GM18870 (cell line): ENCODE results near the gene RPL41.
"Not testable (repeated sequence)": the region's sequence is repeated elsewhere in the genome, so short reads cannot be mapped to it uniquely, and the experiment has no call there.

Source experiments
- ATAC-seq: cut with Tn5 transposase; IDR thresholded peaks from one replicate; pipeline ENCODE4 v1.9.1; 2021; ENCODE audit warnings: moderate library complexity; ENCODE audit not compliant: unreplicated experiment

RPL41 gene

DNA sequence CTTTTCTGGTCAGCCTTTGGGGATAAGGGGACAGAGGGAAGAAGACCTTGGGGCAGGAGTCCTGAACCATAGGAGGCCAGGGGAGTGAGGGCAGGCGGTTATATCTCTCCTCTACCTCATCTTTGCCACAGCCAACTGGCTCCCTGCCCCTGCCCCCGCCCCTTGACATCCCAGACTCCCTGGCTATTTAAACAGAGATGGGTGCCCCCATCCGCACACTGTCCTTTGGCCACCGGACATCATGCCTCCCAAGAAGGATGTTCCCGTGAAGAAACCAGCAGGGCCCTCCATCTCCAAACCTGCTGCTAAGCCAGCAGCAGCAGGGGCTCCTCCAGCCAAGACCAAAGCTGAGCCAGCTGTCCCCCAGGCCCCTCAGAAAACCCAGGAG is 37.2 kb downstream of the RPL41 start:
- ATAC-seq = no peak

DNA sequence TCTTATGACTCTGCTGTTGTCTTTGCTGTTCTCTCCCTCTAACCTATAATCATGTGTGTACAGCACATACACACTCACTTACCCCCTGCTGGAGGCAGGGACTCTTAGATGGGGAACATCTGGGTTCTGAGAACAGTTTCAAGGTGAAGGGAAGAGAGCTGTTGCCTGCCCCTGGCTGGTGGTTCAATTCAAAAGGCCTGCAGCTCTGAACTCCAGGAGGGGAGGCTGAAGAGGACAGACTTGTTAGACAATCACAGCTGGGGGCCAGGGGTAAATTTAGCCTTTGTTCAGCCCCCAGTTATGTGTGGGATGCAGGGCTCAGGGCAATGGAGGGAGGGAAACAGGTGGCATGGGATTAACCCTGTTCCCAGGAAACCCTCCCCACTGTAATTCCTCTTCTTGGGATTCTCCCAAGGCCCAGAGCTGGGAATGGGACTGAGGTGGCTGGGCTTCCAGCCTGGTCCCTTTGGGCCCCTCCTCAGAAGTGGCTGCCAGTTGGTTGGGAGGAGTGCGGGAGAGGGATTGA is 37.9 kb downstream of the RPL41 start:
- ATAC-seq = no peak

DNA sequence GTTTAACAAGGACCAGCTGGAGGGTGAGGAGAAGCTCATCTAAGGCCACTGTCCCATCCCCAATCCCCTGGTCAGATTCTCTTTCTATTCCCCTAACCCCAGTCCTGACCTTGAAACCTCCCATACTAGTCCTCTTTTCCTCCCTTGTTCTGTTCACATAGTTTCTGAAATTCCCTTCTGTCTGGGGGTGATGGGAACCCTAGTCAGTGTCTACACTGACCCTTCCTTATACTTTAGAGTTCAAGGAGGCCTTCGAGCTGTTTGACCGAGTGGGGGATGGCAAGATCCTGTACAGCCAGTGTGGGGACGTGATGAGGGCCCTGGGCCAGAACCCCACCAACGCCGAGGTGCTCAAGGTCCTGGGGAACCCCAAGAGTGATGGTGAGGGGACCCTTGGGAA is 38.4 kb downstream of the RPL41 start:
- no peak for ATAC-seq

DNA sequence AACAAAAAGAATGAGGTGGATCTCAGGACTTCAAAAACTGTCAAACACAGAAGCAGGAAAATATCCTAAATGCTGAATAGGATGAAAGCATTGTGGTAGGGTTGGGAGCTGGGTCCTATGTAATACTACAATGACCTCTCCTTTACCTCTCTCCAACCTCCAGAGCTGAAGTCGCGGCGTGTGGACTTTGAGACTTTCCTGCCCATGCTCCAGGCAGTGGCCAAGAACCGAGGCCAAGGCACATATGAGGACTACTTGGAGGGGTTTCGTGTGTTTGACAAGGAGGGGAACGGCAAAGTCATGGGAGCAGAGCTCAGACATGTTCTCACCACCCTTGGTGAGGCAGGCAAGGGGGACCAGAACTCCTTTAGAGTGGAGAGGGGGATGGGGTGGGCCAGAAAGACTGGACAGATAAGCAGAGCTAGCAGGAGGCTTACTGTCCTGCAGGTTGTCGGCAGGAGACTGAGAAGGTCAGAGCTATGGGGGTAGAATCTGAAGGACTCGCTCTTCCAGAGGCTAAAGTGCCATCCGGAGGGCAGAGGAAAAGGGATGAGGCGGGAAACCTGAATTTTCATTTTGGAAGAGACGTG is 38.9 kb downstream of the RPL41 start:
- no peak for ATAC-seq

DNA sequence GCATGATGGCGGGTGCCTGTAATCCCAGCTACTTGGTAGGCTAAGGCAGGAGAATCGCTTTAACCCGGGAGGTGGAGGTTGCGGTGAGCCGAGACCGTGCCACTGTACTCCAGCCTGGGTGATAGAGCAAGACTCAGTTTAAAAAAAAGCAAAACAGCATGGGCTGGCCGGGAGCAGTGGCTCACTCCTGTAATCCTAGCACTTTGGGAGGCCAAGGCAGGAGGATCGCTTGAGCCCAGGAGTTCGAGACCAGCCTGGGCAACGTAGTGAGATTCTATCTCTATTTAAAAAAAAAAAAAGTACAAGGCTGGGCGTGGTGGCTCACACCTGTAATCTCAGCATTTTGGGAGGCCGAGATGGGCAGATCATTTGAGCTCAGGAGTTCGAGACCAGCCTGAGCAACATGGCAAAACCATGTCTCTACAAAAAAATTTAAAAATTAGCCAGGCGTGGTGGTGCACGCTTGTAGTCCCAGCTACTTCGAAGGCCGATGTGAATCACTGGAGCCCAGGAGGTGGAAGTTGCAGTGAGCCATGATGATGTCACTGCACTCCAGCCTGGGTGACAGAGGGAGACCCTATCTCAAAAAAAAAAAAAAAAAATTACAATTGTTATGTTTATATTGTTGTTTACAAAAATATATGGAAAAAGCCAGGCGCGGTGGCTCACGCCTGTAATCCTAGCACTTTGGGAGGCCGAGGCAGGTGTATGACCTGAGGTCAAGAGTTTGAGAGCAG is 40.2 kb downstream of the RPL41 start:
- not testable (repeated sequence) for ATAC-seq

DNA sequence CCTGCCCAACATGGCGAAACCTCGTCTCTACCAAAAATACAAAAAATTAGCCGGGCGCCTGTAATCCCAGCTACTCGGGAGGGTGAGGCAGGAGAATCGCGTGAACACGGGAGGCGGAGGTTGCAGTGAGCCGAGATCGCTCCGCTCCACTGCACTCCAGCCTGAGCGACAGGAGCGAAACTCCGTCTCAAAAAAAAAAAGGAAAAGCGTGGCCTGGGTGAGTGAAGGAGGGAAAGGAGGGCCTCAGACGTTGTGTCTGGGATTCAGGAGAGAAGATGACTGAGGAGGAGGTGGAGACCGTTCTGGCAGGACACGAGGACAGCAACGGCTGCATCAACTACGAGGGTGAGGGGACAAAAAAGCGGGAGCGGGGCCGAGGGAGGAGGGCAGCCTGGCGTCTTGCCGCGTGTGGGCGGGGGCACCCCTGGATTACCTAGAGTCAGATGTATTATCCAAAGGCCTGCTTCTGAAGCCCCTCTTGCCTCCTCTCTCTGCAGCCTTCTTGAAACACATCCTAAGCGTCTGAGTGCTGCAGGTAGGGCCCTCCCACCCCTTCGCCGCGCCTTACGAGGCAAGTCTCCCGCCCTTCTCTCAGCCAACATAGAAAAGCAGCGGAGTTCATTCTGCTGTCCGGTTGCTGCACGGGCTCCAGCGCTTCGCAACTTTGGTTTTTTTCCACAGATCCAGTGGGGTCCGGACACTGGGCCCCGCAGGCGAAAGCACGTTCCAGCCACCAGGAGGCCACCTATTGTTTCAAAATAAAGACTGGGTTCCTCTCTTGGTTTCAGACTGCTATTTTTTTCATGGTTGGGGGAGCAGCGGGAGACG is 41.0 kb downstream of the RPL41 start:
- ATAC-seq = peak; percentile 25

DNA sequence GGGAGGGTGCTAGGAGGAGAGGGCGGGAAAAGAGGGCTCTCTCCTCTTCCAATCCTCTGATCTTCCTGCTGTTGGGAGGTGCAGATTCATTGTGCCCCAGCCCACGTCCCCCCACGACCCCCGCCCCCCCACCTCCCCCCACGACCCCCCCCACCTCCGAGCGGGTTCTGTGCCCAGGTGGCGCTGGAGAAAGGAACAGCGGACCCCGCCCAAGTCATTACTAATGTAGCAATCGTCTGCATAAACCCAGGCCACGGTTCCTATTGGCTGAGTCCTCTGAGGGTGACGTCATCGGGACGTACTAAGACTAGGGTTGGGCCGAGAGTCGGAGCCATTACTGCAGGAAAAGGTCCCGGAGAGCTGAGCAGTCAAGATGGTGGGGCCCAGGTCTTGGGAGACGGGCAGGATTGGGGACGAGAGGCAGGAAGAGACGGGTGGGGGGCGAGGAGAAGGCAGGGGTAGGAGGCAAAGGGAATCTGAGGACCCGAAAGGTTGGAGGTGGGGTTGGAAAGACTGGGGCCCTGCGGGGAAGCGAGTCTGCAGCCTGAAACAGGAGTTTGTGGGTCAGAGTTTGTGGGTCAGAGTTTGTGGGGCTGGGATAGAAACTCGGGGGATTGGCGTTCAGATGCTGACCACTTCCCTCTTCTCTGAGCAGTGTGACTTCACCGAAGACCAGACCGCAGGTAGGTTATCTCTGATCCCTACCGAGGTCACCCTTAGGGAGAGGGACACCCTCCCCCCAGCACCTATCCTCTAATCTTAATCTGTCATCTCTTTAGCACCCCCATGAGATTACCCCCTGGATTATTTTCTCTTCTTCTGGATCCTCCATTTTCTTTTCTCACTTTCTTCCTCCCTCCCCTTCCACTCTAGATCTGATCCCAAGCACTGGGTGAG is 41.8 kb downstream of the RPL41 start, which contains the start of gene MYL6:
TSS of gene MYL6 (plus strand) at position 331 of the 897 bp plus-strand sequence. CDS start at position 374, 43 bp downstream.
- peak; percentile 75 for ATAC-seq

DNA sequence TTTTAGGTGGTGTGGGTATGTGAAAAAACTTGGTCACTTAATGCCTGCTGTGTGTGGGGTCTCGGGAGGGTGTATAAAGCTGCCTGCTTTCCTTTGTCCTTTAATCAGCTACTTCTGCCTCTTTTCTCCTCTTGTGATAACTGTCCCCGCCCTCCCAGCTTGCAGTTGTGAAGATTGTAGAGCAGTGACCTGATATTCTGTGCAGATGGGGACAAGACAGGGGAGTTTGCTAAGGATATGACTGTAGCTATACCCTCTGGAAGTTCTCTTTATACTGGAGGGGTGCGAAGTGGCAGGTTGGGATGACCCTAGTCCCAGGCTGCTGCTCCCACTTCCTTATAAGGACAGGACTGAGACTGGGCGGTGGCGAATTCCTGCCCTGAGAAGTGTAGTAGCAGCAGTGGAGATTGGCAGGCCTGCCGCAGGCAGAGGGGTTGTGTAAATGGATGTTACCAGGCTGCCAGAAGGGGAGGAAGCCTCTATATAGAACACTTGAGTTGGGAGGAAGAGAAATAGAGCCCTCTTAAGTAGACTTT is 42.6 kb downstream of the RPL41 start:
- ATAC-seq = no peak

DNA sequence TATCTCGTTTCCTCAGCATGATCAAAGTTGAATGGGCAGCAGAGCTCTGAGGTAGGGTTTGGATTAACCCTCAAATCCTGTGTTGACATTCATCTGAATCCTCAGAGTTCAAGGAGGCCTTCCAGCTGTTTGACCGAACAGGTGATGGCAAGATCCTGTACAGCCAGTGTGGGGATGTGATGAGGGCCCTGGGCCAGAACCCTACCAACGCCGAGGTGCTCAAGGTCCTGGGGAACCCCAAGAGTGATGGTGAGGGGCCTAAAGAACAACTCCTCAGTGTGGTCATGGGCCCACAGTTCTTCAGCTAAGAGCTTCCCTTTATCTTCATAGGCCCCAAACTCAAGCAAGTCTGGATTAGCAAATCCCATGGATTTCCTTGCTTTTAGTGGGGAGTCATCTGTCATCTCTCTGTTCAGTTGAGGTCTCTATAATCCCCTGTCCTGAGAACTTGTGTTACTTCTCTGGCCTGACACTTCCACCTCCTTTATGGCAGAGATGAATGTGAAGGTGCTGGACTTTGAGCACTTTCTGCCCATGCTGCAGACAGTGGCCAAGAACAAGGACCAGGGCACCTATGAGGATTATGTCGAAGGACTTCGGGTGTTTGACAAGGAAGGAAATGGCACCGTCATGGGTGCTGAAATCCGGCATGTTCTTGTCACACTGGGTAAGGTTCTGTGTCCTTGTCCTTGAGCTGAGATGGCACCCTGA is 43.2 kb downstream of the RPL41 start:
- ATAC-seq = no peak

DNA sequence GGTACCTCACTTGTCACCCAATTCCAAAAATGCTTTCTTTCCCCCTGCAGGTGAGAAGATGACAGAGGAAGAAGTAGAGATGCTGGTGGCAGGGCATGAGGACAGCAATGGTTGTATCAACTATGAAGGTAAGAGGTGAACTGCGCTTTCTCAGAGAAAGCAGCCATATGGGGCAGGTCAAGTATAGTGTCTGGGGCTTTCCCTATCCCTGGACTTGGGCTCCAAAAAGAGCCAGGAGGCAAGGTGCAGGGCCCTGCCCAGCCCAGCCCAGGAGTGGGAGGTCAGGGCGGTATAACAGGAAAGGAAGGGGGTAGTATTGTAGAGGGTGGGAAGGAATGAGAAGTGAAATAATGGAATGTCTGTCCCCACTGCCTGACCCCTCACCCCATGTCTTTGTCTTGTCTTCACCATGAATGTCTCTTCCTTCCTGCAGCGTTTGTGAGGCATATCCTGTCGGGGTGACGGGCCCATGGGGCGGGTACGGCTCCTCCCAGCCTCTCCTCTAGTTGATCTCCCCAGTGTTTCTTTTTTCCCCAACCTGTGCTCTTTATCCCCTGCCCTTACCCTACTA is 43.8 kb downstream of the RPL41 start:
- ATAC-seq = no peak

DNA sequence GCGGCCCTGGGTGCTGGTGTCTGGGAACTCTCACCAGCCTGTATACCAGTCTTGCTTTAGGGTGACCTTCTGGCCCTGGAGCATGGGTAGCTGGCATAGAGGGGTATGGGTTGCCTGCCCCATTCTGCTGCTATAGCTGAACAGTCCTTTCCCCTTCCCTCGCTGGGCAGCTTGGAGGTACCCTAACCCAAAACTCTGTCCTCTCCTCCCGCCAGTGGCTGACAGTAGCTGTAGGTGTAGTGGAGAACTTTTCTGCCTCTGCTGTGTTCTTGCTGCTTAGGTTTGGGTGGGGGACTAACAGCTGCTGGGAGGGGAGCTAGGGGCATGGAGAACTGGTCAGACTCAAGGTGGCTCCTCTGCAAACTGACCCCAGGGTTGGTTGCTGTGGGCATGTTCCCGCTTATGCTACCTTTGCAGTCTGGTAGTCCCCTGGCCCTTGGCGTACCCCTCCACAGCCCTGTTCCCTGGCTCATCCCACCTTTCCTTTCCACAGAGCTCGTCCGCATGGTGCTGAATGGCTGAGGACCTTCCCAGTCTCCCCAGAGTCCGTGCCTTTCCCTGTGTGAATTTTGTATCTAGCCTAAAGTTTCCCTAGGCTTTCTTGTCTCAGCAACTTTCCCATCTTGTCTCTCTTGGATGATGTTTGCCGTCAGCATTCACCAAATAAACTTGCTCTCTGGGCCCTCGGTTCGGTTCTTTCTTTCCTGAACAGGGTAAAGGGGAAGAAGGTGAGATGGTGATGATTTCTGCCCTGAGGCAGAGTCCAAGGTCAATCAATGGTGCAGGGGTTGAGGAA is 44.7 kb downstream of the RPL41 start:
- ATAC-seq = no peak

DNA sequence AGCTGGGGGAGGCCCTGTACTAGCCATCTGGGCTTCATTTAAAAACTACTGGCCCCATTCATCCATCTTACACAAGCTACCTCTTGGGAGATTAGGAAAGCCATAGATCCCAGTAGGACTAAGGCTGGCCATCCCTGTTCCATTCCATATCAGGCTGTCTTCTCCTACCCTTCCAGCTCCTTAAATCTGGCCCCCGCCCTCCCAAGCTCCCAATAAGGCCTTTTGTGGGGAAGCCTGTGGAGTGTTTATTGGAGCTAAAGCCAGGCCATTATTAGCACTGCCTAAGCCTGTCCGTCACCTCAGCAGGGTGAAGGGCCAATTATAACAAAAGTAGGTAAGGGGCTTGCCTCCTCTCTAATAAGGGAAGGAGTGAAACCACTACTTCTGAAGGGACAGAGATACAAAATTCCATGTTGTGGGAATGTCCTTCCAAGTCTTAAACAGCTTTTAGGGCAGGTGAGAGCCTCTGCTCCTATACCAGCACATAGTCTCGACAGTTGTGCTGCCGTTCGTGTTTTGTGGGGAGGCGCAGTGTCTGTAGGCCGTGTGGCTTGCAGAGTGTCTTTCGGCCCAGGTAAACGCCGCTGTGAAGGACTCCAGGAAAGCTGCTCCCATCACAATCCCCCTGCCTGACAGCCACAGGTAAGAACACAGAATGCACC is 45.4 kb downstream of the RPL41 start:
- no peak for ATAC-seq

DNA sequence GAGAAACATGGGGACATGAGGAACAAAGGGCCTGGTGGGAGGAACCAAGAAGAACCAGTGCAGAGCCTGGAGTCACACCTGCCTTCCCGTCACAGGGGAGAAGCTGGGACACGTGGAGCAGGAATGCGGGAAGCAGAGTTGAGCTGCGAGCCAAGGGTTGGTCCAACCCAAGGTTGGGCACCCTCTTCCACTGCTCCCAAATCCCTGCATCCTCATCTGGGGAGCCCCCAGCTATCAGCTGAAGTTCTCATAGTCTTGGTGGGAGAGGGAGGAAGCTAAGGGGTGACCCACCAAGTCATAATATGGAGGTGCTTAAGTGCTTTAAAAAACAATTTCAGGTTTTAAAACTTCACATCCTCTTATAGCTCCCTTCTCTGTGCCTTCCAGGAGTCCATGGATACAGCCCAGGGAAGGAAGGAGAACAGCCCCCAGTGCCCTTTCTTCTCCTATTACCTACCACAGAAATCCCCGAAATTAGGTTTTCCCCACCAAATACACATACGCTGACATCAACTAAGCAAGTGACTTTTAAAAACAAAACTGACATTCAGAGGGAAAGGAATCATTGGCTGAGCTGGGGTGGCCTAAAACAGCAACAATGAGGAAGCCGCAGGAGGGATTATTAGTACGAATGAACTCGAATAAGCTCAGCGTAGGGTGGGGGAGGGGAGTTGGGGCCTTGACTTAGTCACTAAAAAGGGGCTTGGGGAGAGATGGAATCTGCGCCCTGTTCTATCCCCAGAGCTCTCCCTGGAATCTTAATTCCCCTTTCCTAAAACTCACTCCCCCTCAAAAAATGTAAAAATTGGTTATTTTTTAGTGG is 46.2 kb downstream of the RPL41 start:
- ATAC-seq = no peak

DNA sequence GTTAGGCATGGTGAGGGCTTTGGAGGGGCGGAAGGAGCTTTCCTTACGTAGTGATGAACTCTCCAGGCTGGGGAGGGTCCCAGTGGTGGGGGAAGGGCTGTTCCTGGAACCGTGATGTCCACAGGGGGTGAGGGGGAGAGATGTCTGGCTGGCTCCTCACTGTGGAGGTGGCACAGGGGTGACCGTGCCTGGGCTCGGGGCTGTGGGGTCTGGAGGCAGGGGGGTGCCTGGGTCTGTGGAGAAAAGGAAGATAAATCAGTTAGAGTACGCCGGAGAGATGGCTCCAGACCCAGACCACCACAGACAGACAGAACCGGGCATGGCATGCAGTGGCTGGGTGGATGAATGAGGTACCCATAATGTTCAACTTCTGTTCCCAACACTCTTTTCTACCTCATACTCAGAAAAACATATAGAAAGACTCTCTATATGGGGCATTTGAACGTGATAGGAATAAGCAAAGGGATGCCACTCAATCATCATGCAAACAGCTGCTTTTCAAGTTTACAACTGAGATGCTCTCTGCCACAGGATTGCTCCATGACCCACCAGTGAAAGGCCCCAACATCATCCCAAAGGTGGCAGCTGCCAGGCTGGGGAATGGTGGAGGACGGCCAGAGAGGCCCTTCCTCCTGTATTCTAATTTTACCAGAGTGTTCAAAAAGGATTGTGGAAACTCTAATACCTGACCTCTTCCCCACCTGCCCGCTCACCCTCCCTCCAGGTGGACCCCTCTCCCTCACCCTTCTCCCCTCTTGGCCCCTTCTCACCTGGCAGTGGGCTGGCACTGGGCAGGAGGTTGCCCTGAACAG is 47.3 kb downstream of the RPL41 start:
- ATAC-seq = no peak

DNA sequence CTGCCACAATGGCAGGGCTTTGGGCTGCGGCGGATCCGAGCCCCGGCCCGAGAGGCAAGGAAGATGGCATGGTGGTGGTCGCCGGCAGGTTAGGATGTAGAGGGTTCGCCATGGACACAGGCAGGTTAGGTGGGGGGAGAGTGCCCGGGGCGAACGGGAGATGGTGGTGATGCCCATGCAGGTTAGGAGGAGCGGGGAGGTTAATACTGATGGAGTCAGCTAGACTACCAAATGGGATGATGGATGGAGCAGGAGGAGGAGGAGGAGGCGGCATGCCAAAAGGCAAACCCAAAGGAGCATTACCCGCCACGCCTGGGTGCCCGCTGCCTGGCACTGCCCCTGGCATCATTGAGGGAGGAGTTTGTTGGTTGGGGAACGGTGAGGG is 47.9 kb downstream of the RPL41 start:
- ATAC-seq = no peak

DNA sequence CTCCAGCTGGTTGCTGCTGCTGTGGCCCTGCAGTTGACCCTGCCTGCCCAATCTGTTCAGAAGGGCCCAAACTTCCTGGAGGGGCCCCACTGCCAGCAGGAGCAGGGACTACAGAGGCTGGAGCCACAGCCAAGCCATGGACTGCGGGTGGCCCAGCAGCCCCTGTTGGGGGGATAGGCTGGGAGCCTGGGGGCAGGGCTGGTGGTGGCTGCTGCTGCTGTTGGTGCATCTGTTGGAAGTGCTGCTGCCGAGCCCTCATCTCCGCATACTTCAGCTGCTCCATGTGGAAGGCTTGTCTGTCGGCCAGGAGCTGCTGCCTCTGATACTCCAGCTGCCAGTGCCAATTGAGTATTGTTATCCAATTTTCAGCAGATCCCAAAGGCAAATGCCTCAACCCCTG is 48.9 kb downstream of the RPL41 start:
- ATAC-seq = no peak
